IPS DF 4.7 (cell line): ENCODE measurements around the gene MTR.

Source experiments
- DNase-seq: peaks from one replicate; pipeline ENCODE4 v3.0.0-alpha.2; 2013; ENCODE audit warnings: low spot score; ENCODE audit errors: extremely low read depth

Gene MTR

GRCh38 chr1:236862615-236863211 is 67.6 kb downstream of the MTR start:
- DNase-seq: no peak

GRCh38 chr1:236864211-236864610 is 69.1 kb downstream of the MTR start:
- no peak for DNase-seq

- no peak for DNase-seq
Measured at GRCh38 chr1:236864996-236865817, 70.1 kb downstream of the MTR start.

- no peak for DNase-seq
Measured at GRCh38 chr1:236865818-236866155, 70.7 kb downstream of the MTR start.

GRCh38 chr1:236868625-236869467 is 73.8 kb downstream of the MTR start:
- peak; percentile 58 for DNase-seq

DNA sequence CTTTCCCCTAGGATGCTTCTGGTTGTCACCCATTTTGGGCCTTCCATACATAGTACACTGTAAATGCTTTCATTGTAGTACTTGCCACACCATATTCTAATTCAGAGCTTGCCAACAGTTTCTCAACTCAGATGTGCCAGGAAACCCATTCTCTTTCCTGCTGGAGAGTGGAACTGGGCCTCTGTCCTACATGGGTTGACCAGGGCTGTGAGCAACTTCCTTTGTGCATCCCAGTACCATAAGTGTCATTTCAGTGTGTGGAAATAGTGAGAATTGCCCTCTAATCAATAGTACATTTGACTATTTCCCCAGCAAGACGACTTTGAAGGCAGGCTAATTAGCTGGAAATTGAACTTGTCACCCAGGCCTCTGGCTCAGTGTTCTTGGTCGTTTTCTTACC is 74.8 kb downstream of the MTR start:
- no peak for DNase-seq

DNA sequence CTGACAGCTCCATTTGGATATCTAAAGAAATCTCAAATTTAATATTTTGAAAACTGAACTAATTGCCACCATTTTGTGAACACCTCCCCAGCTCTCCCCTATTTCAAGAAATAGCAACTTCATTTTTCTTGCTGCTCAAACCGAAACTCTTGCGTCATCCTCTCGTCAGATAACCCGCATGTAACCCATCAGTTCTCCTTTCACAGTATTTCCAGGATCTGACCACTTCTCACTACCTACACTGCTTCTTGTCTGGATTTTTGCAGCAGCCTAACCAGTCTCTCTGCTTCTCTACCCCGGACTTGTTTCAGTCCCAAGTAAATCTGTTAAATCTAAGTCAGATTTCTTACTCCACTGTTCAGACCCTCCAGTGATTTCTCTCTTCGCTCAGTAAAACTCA is 75.6 kb downstream of the MTR start:
- DNase-seq: no peak

DNA sequence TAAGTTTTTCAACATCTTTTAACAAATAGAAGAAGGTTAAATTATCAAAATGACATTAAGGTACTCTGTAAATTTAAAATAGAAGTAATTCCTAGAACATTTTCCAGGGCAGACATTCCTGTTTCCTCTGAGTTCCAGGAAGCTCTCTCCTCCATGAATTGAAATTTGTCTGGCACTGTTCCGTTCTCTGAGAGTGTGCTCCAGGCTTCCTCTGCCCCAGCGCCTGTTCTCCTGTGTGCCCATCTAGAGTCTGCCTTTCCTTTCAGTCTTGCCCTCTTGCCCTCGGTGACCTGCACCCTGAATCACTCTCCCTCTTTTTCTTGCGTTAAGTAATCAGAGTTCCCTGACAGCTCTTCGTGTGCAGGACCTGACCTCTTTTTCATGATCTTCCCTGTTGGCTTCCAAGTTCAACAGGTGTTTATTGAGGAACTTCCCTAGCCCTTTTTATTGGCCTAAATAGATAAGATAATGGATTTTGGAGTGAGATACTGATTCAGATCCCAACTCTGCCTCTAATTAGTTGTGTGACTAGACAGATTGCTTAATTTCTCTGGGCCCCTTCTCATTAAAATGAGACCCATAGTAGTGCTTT is 77.1 kb downstream of the MTR start:
- no peak for DNase-seq

GRCh38 chr1:236875975-236876374 is 80.9 kb downstream of the MTR start:
- no peak for DNase-seq

DNA sequence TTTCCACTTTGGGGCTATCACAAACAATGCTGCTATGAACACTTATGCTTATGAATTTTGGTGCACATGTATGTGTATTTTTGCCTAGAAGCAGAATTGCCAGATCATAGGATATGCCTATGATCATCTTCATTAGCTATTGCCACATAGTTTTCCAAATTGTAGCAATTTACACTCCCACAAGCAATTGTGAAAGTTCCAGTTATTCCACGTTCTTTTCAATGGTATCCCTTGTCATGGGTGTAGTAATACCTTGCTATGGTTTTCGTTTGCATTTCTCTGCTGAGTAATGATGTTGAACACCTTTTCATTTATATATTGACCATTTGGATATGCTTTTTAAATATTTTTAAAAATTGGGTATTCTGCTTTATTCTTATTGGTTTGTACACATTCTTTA is 82.6 kb downstream of the MTR start:
- no peak for DNase-seq

DNA sequence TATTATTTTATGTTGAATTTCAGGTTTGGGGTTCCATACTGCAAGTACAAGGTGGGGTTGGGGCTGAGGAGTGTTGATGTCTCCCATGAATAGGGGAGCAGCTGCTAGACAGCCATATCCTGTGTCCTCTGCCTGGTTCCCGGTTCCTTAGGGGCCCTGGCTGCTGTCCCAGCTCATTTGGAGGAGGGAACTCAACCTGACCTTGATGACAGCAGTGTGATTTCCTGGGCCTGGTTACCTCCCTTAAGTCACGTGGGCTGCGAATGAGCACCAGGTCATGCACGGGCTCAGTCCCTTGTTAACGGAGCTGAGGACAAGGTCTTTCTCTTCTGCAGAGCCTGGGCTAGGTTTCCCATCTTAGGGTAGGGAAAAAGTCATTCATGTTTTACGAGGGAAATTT is 85.1 kb downstream of the MTR start:
- DNase-seq: no peak

DNA sequence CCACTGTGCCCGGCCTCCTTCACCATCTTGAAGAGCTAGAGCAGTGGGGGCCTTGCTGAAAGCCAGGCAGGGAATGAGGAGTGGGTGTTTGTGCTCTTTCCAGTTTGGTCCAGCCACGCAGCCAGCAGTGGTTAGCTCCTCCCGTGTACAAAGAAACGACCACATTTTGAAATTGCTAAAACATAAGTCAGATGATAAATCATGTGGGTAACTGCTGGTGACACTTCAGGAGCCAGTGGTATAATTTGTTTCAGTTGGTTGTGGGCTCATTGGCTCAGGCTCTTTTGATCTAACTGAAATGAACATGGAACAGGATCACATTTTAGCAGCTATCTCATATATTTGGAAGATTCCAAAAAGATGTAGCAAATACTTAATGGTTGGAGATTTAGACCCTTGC is 87.6 kb downstream of the MTR start:
- no peak for DNase-seq

DNA sequence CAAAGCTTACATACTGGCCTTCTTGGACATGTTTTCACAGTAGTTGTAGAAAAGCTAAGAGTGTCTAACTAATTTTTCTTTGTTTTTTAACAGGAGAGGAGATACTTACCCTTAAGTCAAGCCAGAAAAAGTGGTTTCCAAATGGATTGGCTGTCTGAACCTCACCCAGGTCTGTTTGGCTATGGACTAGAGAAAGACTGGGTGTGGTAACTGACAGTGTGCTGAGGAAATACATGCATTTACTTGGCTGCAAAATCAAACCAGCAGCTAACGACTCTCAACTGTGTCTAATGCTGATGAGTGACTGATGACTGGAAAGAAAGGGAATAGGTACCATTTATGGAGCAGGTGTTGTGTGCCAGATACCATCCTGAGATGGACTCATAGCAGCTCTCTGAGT is 91.1 kb downstream of the MTR start:
- no peak for DNase-seq

DNA sequence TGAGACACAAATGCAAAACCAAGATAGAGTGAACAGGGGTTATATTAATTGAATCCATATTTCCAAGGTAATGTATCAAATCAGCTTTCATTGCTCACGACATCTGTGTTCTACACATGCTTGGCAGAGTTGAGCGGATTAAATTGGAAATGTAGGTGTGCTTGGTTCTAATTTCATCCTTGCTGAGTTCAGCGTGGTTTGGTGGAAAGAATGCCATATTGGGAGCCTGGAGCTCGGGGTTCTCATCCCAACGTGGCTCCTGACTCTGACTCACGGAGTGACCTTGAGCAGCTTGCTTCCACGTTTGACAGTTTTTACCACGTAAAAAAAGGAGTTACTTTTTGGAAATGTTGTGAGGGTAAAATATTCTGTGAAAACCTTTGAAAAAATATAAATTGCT is 92.0 kb downstream of the MTR start:
- DNase-seq: no peak

DNA sequence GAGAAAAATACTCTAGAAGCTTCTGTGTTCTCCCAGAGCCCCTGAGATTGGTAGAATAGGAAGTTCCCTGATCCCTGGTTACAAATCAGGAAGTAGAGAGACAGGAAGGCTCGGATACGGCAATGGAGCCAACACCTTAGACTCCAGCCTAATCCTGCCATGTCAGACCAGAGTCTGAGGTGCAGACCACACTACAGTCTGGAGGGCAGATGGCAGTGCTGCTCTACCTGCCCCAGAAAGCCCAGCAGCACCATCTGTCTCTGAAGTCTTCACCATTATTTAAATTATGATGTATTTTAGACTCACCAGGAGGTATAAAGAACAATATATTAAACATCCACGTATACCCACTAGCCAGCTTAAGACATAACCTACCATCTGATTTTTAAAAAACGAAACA is 93.0 kb downstream of the MTR start:
- DNase-seq: no peak

- DNase-seq: no peak
Measured at GRCh38 chr1:236888903-236889302, 93.8 kb downstream of the MTR start.

DNA sequence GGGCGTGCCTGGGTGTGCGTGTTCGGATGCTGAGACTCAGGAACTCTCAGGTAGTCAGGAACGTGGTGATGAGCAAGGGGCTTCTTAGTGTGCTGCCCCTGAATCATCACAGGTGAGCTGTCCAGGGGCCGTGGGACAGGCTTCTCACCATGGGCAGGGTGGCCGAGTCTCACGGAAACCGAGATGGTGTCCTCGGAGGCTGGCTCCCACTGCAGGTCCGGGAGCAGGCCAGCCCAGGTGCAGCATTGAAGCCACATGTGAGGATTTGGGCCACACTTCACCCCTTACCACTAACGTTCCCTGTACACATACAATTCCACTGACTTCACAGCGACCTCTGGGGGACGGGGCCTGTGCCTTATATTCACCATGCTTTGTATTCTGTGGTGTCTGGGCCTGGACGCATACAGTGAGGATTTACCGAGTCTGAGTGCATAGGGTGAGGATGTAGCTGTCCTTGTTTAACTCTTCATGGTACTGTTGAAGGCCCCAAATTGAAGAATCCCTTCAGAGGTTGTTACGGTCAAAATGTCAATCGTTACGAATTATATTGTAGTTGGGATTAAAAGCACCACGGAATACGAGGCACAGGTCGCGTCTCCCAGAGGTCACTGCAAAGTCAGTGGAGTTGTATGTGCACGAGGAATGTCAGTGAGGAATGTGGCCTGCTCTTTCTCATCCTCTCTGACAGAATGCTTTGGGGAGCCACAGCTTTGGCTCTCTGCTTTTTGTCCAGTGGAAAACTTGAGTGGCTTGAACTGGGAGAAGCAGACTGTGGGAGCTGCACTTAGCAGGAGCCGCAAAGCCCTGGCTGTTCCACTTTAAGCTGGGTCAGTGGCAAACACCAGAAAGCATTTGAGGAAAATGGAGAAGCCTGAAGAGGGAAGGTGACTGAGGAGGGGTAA is 95.3 kb downstream of the MTR start:
- no peak for DNase-seq

GRCh38 chr1:236893626-236894545 is 98.8 kb downstream of the MTR start:
- DNase-seq: no peak

DNA sequence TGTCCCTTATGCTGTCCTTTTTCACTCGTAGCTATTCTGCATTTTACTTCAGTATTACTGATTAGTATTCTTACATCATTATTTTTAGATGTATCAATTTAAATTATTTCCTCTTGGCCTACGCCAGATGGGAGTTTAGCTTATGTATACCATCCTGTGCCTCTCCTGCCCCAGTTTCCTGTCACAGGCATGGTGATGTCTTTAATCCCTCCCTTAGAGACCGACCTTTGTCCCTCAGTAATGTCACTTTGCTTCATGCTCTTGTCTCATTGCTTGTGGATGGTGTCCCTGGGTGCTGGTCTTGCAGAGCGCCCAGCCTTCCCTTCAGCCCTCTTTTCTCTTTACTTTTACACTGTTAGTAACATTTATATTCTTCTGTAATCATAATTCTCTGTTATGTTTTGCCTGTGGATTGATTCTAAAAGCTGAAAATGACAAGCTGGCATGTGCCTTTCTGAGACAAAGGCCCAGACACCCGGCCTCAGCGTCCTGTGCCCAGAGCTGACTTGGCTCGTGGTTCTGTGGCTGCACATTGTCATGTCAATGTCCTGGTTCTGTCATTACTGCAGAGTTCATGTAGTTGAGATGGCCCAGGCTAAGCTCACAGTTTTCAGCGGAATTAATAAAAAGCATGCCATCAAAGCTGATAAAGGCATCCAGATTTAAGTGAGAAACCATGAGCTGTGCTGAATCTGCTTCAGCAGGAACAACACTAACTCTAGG is 100.7 kb downstream of the MTR start:
- DNase-seq: no peak
